Testis (tissue), 5 donors: Measurements from ENCODE around the gene MZB1. TPM values are rescaled to one million over a fixed set of nuclear protein-coding genes. Genes with fewer than 3 reads are reported as not detected.

ENCODE experiments used
- DNase-seq: peaks from one replicate; pipeline ENCODE4 v3.0.0-alpha.2; 2019
- H3K27ac ChIP-seq, 2 donors: fragments of 200-600 bp; sonication (generic); one replicate each; pipeline ENCODE4 v1.5.1; 2019
- H3K27me3 ChIP-seq: fragments of 200-600 bp; sonication (generic); one replicate; pipeline ENCODE4 v1.5.1; 2019
- H3K36me3 ChIP-seq: fragments of 200-600 bp; sonication (generic); one replicate; pipeline ENCODE4 v1.5.1; 2017; ENCODE audit warnings: low read depth; ENCODE audit errors: missing control alignments
- H3K4me1 ChIP-seq: fragments of 200-600 bp; sonication (generic); one replicate; pipeline ENCODE4 v1.5.1; 2019
- H3K4me3 ChIP-seq, 2 donors: fragments of 200-600 bp; sonication (generic); one replicate each; pipeline ENCODE4 v1.5.1; 2017 to 2019
- H3K9me3 ChIP-seq: fragments of 200-600 bp; sonication (generic); one replicate; pipeline ENCODE4 v1.5.1; 2017
- CTCF ChIP-seq, 3 experiments: fragments of 450-650 bp in 2 of 3; fragments of 200-600 bp in 1 of 3; sonication (generic) in 1 of 3; IDR thresholded peaks; one replicate each; pipeline ENCODE4 v1.5.1; 2016 to 2019; ENCODE audit warnings: antibody characterized with exemption in 3 of 3, mild to moderate bottlenecking in 2 of 3, moderate library complexity in 1 of 3
- POLR2A ChIP-seq: fragments of 450-650 bp; IDR thresholded peaks from one replicate; pipeline ENCODE4 v1.6.1; 2017; ENCODE audit warnings: antibody characterized with exemption, mild to moderate bottlenecking, moderate library complexity
- WGBS, 2 donors: methylation state at CpG; one replicate each; pipeline ENCODE4 v1.1.5; 2018; 5-methylcytosine and 5-hydroxymethylcytosine counted together
- intact Hi-C: fragments of 100-400 bp; cut with DNase I; formaldehyde crosslinking; loops from one replicate; pipeline ENCODE4 v1.15.1; 2023; ENCODE audit warnings: low total_unique reads
- long read RNA-seq, 2 donors: transcript quantifications; one replicate each; lab custom pipeline, GENCODE V29; 2026
- polyA plus RNA-seq: library from polyadenylated mRNA; stranded (reverse); fragments of 350-450 nt; fragmentation: Illumina TruSeq; extraction: RNeasy Lipid Tissue Mini Kit (QIAGEN cat#74804); gene quantifications from one replicate; pipeline ENCODE4 v1.2.3, GENCODE V29; 2014; ENCODE audit warnings: low read depth, low replicate concordance; ENCODE audit not compliant: insufficient read depth
- total RNA-seq, 2 donors: library from RNA; depleted of rRNA; stranded (reverse); fragments of >200 nt; gene quantifications; one replicate each; pipeline ENCODE4 v1.2.3, GENCODE V29; 2016

Gene MZB1
- under 1 TPM; 0.31 to 0.94 TPM for total RNA-seq
- 6.0 TPM for polyA plus RNA-seq
- long read RNA-seq, donor 1: 0 reads
- long read RNA-seq, donor 2: 0 reads

GRCh38 chr5:139389701-139390638, at the start of gene MZB1:
Gene MZB1, minus strand, starts transcription at chr5:139389913. Its CDS starts 57 bp downstream, at chr5:139389856.
- intact Hi-C loops: no loop called here
- no peak within 1 kb of the TSS for H3K4me3 ChIP-seq
- no peak for DNase-seq
- no peaks in the 10 kb centered on the region for H3K9me3 ChIP-seq
- H3K27ac ChIP-seq: no peak within 1 kb of the TSS
- H3K4me1 ChIP-seq: peaks cover 8% of the 10 kb centered on the region
- H3K27me3 ChIP-seq: no peaks in the 10 kb centered on the region
- WGBS, 2 donors: 87 to 89% methylated on average over 9 to 11 of the region's 11 CpGs
- TF ChIP-seq POLR2A (no peak), CTCF (IDR thresholded peaks at IDR 0.05) (no peak)
- H3K36me3 ChIP-seq: no peaks in the 10 kb centered on the region

- intact Hi-C loops: no loop called here
Observed at GRCh38 chr5:139439013-139439903, 49.5 kb upstream of the MZB1 start, which contains the start of gene DNAJC18. Gene DNAJC18, minus strand, starts transcription at chr5:139439525. Its CDS starts 80 bp downstream, at chr5:139439445.

GRCh38 chr5:139438707-139439012, 48.9 kb upstream of the MZB1 start:
- intact Hi-C loops: no loop called here
- H3K27ac ChIP-seq: peak overlapping the region in 1 of 2 donors; percentile 95
- TF ChIP-seq POLR2A (no peak), CTCF (IDR thresholded peaks at IDR 0.05) (no peak)
- H3K9me3 ChIP-seq: no peaks in the 10 kb centered on the region
- H3K4me3 ChIP-seq: peak overlapping the region; percentile 83 to 89
- peaks cover 7% of the 10 kb centered on the region for H3K4me1 ChIP-seq
- 12 to 16% methylated on average over 8 of the region's 8 CpGs for WGBS, 2 donors
- no peak for DNase-seq
- H3K36me3 ChIP-seq: no peaks in the 10 kb centered on the region
- H3K27me3 ChIP-seq: no peaks in the 10 kb centered on the region

More at GRCh38 chr5:139439013-139439903, 49.5 kb upstream of the MZB1 start, which contains the start of gene DNAJC18:
- peak within 1 kb of the TSS; percentile 83 to 89 for H3K4me3 ChIP-seq
- WGBS, 2 donors: 2 to 3% methylated on average over 23 to 48 of the region's 49 CpGs
- peaks cover 7% of the 10 kb centered on the region for H3K4me1 ChIP-seq
- H3K27ac ChIP-seq: peak within 1 kb of the TSS; percentile 94 to 95
- DNase-seq: peak; percentile 98
- H3K27me3 ChIP-seq: no peaks in the 10 kb centered on the region
- H3K9me3 ChIP-seq: no peaks in the 10 kb centered on the region
- TF ChIP-seq POLR2A: no peak
- no peak for TF ChIP-seq CTCF (IDR thresholded peaks at IDR 0.05)
- H3K36me3 ChIP-seq: no peaks in the 10 kb centered on the region

GRCh38 chr5:139435676-139436075, 46.0 kb upstream of the MZB1 start:
- no peaks in the 10 kb centered on the region for H3K36me3 ChIP-seq

More at GRCh38 chr5:139435676-139436075, 46.0 kb upstream of the MZB1 start:
- intact Hi-C loops: no loop called here
- DNase-seq: no peak
- Histone ChIP-seq H3K4me3 (no peak overlapping the region), H3K27me3 (no peaks in the 10 kb centered on the region), H3K27ac (no peak overlapping the region), H3K4me1 (peaks cover 7% of the 10 kb centered on the region), H3K9me3 (no peaks in the 10 kb centered on the region)
- 98 to 100% methylated on average over 3 of the region's 3 CpGs for WGBS, 2 donors
- TF ChIP-seq CTCF (IDR thresholded peaks at IDR 0.05) (no peak), POLR2A (no peak)
